Activated gamma-delta T cell treated with Interleukin-2 at 50 U/mL for 16 hours (primary cell): Measurements from ENCODE around the gene NEGR1.

Source experiments
- DNase-seq: peaks from one replicate; pipeline ENCODE4 v3.0.0-alpha.2; 2020

Gene NEGR1

GRCh38 chr1:71424536-71424935 lies 857.8 kb downstream of the NEGR1 start:
- DNase-seq, result no peak

GRCh38 chr1:71422221-71422620 lies 860.1 kb downstream of the NEGR1 start:
- no peak for DNase-seq

GRCh38 chr1:71417421-71417820 lies 864.9 kb downstream of the NEGR1 start:
- DNase-seq, result no peak

- no peak for DNase-seq
These were observed 868.2 kb downstream of the NEGR1 start for GRCh38 chr1:71414179-71414578.

GRCh38 chr1:71413441-71414175 lies 868.7 kb downstream of the NEGR1 start:
- DNase-seq, result no peak

- DNase-seq, result no peak
These were observed 882.3 kb downstream of the NEGR1 start for GRCh38 chr1:71400050-71400449.

- no peak for DNase-seq
These were observed 882.7 kb downstream of the NEGR1 start for GRCh38 chr1:71399594-71399993.

GRCh38 chr1:71393301-71393700 lies 889.0 kb downstream of the NEGR1 start:
- no peak for DNase-seq

GRCh38 chr1:71390518-71390917 lies 891.8 kb downstream of the NEGR1 start:
- no peak for DNase-seq

- DNase-seq, result no peak
These were observed 904.5 kb downstream of the NEGR1 start for GRCh38 chr1:71377886-71378285.

GRCh38 chr1:71372496-71372895 lies 909.8 kb downstream of the NEGR1 start:
- DNase-seq, result no peak

GRCh38 chr1:71371581-71371980 lies 910.8 kb downstream of the NEGR1 start:
- DNase-seq, result no peak

GRCh38 chr1:71364236-71364635 lies 918.1 kb downstream of the NEGR1 start:
- DNase-seq, result no peak

GRCh38 chr1:71362691-71363090 lies 919.6 kb downstream of the NEGR1 start:
- DNase-seq, result no peak

GRCh38 chr1:71362076-71362475 lies 920.3 kb downstream of the NEGR1 start:
- DNase-seq, result no peak

GRCh38 chr1:71357708-71358107 lies 924.6 kb downstream of the NEGR1 start:
- DNase-seq, result no peak

- DNase-seq, result no peak
These were observed 930.9 kb downstream of the NEGR1 start for GRCh38 chr1:71351438-71351837.

- no peak for DNase-seq
These were observed 931.5 kb downstream of the NEGR1 start for GRCh38 chr1:71350805-71351204.

GRCh38 chr1:71350330-71350729 lies 932.0 kb downstream of the NEGR1 start:
- DNase-seq, result no peak
